ENCODE measurements around the gene DBNDD1.
"Not testable (repeated sequence)": the region's sequence is repeated elsewhere in the genome, so short reads cannot be mapped to it uniquely, and the experiment has no call there.

DBNDD1 gene

GRCh38 chr16:90010676-90011507 is 8.4 kb downstream of the DBNDD1 start:
- no peak for DNase-seq

- no peak for DNase-seq
These were observed 9.9 kb downstream of the DBNDD1 start for GRCh38 chr16:90009172-90009899.

GRCh38 chr16:90008708-90009145 is 10.5 kb downstream of the DBNDD1 start:
- DNase-seq: no peak

- not testable (repeated sequence) for DNase-seq
These were observed 11.5 kb downstream of the DBNDD1 start for GRCh38 chr16:90007635-90008234.

- no peak for DNase-seq
These were observed 12.2 kb downstream of the DBNDD1 start for GRCh38 chr16:90007015-90007414.

GRCh38 chr16:90005956-90006663 is 13.1 kb downstream of the DBNDD1 start:
- no peak for DNase-seq

GRCh38 chr16:90004577-90004976 is 14.7 kb downstream of the DBNDD1 start:
- DNase-seq: no peak

- no peak for DNase-seq
These were observed 16.5 kb downstream of the DBNDD1 start for GRCh38 chr16:90002759-90003158.

- no peak for DNase-seq
These were observed 17.3 kb downstream of the DBNDD1 start for GRCh38 chr16:90001761-90002503.

- DNase-seq: no peak
These were observed 18.4 kb downstream of the DBNDD1 start for GRCh38 chr16:90000733-90001427.

GRCh38 chr16:89999831-90000574 is 19.3 kb downstream of the DBNDD1 start:
- DNase-seq: no peak

- DNase-seq: no peak
These were observed 23.1 kb downstream of the DBNDD1 start for GRCh38 chr16:89996178-89996489.

GRCh38 chr16:89995475-89996177 is 23.6 kb downstream of the DBNDD1 start:
- DNase-seq: not testable (repeated sequence)

- DNase-seq: not testable (repeated sequence)
These were observed 24.4 kb downstream of the DBNDD1 start for GRCh38 chr16:89994721-89995474.

GRCh38 chr16:89994389-89994720 is 24.9 kb downstream of the DBNDD1 start:
- DNase-seq: no peak

- no peak for DNase-seq
These were observed 25.3 kb downstream of the DBNDD1 start for GRCh38 chr16:89993971-89994370.

GRCh38 chr16:89993377-89993776 is 25.9 kb downstream of the DBNDD1 start:
- no peak for DNase-seq

GRCh38 chr16:89990799-89991198 is 28.5 kb downstream of the DBNDD1 start:
- no peak for DNase-seq

GRCh38 chr16:89988951-89989350 is 30.3 kb downstream of the DBNDD1 start:
- no peak for DNase-seq

GRCh38 chr16:89987169-89987568 is 32.1 kb downstream of the DBNDD1 start:
- DNase-seq: no peak

All from NCI-H2107 (cell line).